ENCODE results near the gene TTC39C. TPM values are rescaled to one million over a fixed set of nuclear protein-coding genes. Genes with fewer than 3 reads are reported as not detected.

Gene TTC39C
- total RNA-seq, 1 donor from 2014 or later: 68.4 TPM

- POLR2A ChIA-PET: no interaction called here
- no peak for ATAC-seq (ENCODE audit: low read depth)
- no peak overlapping the region for H3K4me3 Mint-ChIP-seq
- H3K9me3 Mint-ChIP-seq: no peaks in the 10 kb centered on the region
- no peak for TF ChIP-seq CTCF (IDR thresholded peaks at IDR 0.05)
- peaks cover 3% of the 10 kb centered on the region for H3K36me3 Mint-ChIP-seq (ENCODE audit: low read depth)
- DNase-seq: no peak
- intact Hi-C loops (cut with micrococcal nuclease): loop anchor here (2.0 kb wide), 1 partner anchor 15 kb away; no protein-coding TSS in a partner anchor
- H3K4me1 Mint-ChIP-seq: peaks cover 46% of the 10 kb centered on the region
- no peak overlapping the region for H3K27ac Mint-ChIP-seq
- CTCF ChIA-PET: no interaction called here
- no peaks in the 10 kb centered on the region for H3K27me3 Mint-ChIP-seq
These were observed 19.3 kb downstream of the TTC39C start for GRCh38 chr18:24033641-24034412.

- ATAC-seq (ENCODE audit: low read depth): no peak
- no peaks in the 10 kb centered on the region for H3K9me3 Mint-ChIP-seq
- intact Hi-C loops (cut with micrococcal nuclease): no loop called here
- TF ChIP-seq CTCF (IDR thresholded peaks at IDR 0.05): no peak
- H3K27ac Mint-ChIP-seq: no peak overlapping the region
- H3K4me1 Mint-ChIP-seq: peaks cover 45% of the 10 kb centered on the region
- H3K4me3 Mint-ChIP-seq: no peak overlapping the region
- POLR2A ChIA-PET: no interaction called here
- H3K36me3 Mint-ChIP-seq (ENCODE audit: low read depth): peaks cover 6% of the 10 kb centered on the region
- H3K27me3 Mint-ChIP-seq: no peaks in the 10 kb centered on the region
- no peak for DNase-seq
- CTCF ChIA-PET: no interaction called here
These were observed 20.8 kb downstream of the TTC39C start for GRCh38 chr18:24035316-24035715.

GRCh38 chr18:24039671-24040070 is 25.1 kb downstream of the TTC39C start:
- ChIA-PET CTCF (no interaction called here), POLR2A (no interaction called here)
- Mint-ChIP-seq H3K4me3 (no peak overlapping the region), H3K4me1 (peaks cover 42% of the 10 kb centered on the region), H3K27ac (no peak overlapping the region), H3K27me3 (no peaks in the 10 kb centered on the region), H3K36me3 (ENCODE audit: low read depth) (peaks cover 5% of the 10 kb centered on the region), H3K9me3 (no peaks in the 10 kb centered on the region)
- intact Hi-C loops (cut with micrococcal nuclease): no loop called here
- TF ChIP-seq CTCF (IDR thresholded peaks at IDR 0.05): no peak
- ATAC-seq (ENCODE audit: low read depth) (no peak), DNase-seq (no peak)

- H3K9me3 Mint-ChIP-seq: no peaks in the 10 kb centered on the region
- intact Hi-C loops (cut with micrococcal nuclease): no loop called here
- H3K27me3 Mint-ChIP-seq: no peaks in the 10 kb centered on the region
- H3K4me1 Mint-ChIP-seq: peaks cover 41% of the 10 kb centered on the region
- H3K27ac Mint-ChIP-seq: no peak overlapping the region
- ATAC-seq (ENCODE audit: low read depth) (no peak), DNase-seq (no peak)
- CTCF ChIA-PET: no interaction called here
- no peak overlapping the region for H3K4me3 Mint-ChIP-seq
- POLR2A ChIA-PET: no interaction called here
- peaks cover 5% of the 10 kb centered on the region for H3K36me3 Mint-ChIP-seq (ENCODE audit: low read depth)
- no peak for TF ChIP-seq CTCF (IDR thresholded peaks at IDR 0.05)
These were observed 27.1 kb downstream of the TTC39C start for GRCh38 chr18:24041691-24042090.

- intact Hi-C loops (cut with micrococcal nuclease): no loop called here
- CTCF ChIA-PET: no interaction called here
- H3K36me3 Mint-ChIP-seq (ENCODE audit: low read depth): peaks cover 5% of the 10 kb centered on the region
These were observed 28.8 kb downstream of the TTC39C start for GRCh38 chr18:24043403-24043802.

More at GRCh38 chr18:24043403-24043802, 28.8 kb downstream of the TTC39C start:
- no peak for TF ChIP-seq CTCF (IDR thresholded peaks at IDR 0.05)
- Mint-ChIP-seq H3K9me3 (no peaks in the 10 kb centered on the region), H3K27ac (no peak overlapping the region), H3K4me1 (peaks cover 36% of the 10 kb centered on the region), H3K4me3 (no peak overlapping the region), H3K27me3 (no peaks in the 10 kb centered on the region)
- POLR2A ChIA-PET: no interaction called here
- DNase-seq: no peak
- no peak for ATAC-seq (ENCODE audit: low read depth)
